OCI-LY7 (cell line): ENCODE measurements around the gene SPIN4. TPM values are rescaled to one million over a fixed set of nuclear protein-coding genes. Genes with fewer than 3 reads are reported as not detected.

Experiments used
- Bru-seq: library from RNA; stranded (reverse); fragments of 400-500 nt; gene quantifications from one replicate; lab custom pipeline; 2021; lab: Mats Ljungman, UMichigan
- BruChase-seq, 2 experiments: library from RNA; stranded (reverse); fragments of 400-500 nt; gene quantifications; one replicate each; lab custom pipeline; 2021; lab: Mats Ljungman, UMichigan
- BruUV-seq: library from RNA; stranded (reverse); fragments of 400-500 nt; replicated peaks from 2 replicates; lab custom pipeline; 2021; lab: Mats Ljungman, UMichigan
- CTCF ChIA-PET: fragments of 300-600 bp; sonication (Branson Sonifier 250); formaldehyde crosslinking; loops from one replicate; lab custom pipeline; 2022; ENCODE audit warnings: antibody characterized with exemption; ENCODE audit not compliant: unreplicated experiment; lab: Charles Lee
- POLR2A ChIA-PET: fragments of 300-600 bp; sonication (Branson Sonifier 250); formaldehyde crosslinking; loops from one replicate; lab custom pipeline; 2022; ENCODE audit warnings: antibody characterized with exemption; lab: Charles Lee
- DNase-seq: peaks from one replicate; pipeline ENCODE4 v3.0.0-alpha.2; 2015; ENCODE audit warnings: low spot score
- H2AFZ ChIP-seq: fragments of 200-600 bp; sonication (generic), shearing (Covaris generic); 2 replicates; pipeline ENCODE4 v1.6.1; 2014; ENCODE audit warnings: mild to moderate bottlenecking, antibody characterized with exemption, low read length, moderate library complexity
- H3K27ac ChIP-seq: fragments of 200-600 bp; sonication (generic); 2 replicates; pipeline ENCODE4 v1.5.1; 2014; ENCODE audit warnings: mixed run types, low read depth, mild to moderate bottlenecking, moderate library complexity, low read length, inconsistent platforms; ENCODE audit not compliant: poor library complexity, severe bottlenecking
- H3K36me3 ChIP-seq: fragments of 200-600 bp; sonication (generic); 2 replicates; pipeline ENCODE4 v1.6.1; 2014; ENCODE audit warnings: mild to moderate bottlenecking, antibody characterized with exemption, low read length, moderate library complexity, mixed read lengths; ENCODE audit not compliant: insufficient read depth
- H3K4me1 ChIP-seq: fragments of 200-600 bp; sonication (generic); 2 replicates; pipeline ENCODE4 v1.5.1; 2014; ENCODE audit warnings: mild to moderate bottlenecking, low read length; ENCODE audit not compliant: insufficient read depth, poor library complexity, severe bottlenecking
- H3K4me2 ChIP-seq: fragments of 200-600 bp; sonication (generic); 2 replicates; pipeline ENCODE4 v1.6.1; 2014; ENCODE audit warnings: mild to moderate bottlenecking, low read length
- H3K4me3 ChIP-seq: fragments of 200-600 bp; sonication (generic); 2 replicates; pipeline ENCODE4 v1.5.1; 2014; ENCODE audit warnings: mild to moderate bottlenecking, low read depth, low read length; ENCODE audit not compliant: poor library complexity, severe bottlenecking
- H3K79me2 ChIP-seq: fragments of 200-600 bp; sonication (generic); 2 replicates; pipeline ENCODE4 v1.6.1; 2016; ENCODE audit warnings: low read depth, mild to moderate bottlenecking, low read length, moderate library complexity, mixed read lengths; ENCODE audit not compliant: insufficient read depth
- H3K9me2 ChIP-seq: fragments of 200-600 bp; sonication (generic); 2 replicates; pipeline ENCODE4 v1.6.1; 2016; ENCODE audit warnings: mild to moderate bottlenecking, low read length, mixed read lengths; ENCODE audit not compliant: insufficient read depth
- H3K9me3 ChIP-seq: fragments of 200-600 bp; sonication (generic); 2 replicates; pipeline ENCODE4 v1.6.1; 2014; ENCODE audit warnings: mild to moderate bottlenecking, mixed run types, low read length, mixed read lengths
- H4K20me1 ChIP-seq: fragments of 200-600 bp; sonication (generic); 2 replicates; pipeline ENCODE4 v1.6.1; 2014; ENCODE audit warnings: mild to moderate bottlenecking, antibody characterized with exemption, low read length, moderate library complexity, mixed read lengths; ENCODE audit not compliant: insufficient read depth
- EZH2phosphoT487 ChIP-seq: fragments of 200-600 bp; sonication (generic); IDR thresholded peaks from 2 replicates; pipeline ENCODE4 v1.6.1; 2018; ENCODE audit warnings: low read depth, borderline replicate concordance, mild to moderate bottlenecking, mixed run types, antibody characterized with exemption, low read length, moderate library complexity, mixed read lengths
- intact Hi-C: fragments of 100-400 bp; cut with micrococcal nuclease; formaldehyde crosslinking; loops from one replicate; pipeline ENCODE4 v1.10.0; 2022; ENCODE audit not compliant: unreplicated experiment
- long read RNA-seq: library from polyadenylated mRNA; stranded (forward); transcript quantifications from one replicate; pipeline ENCODE4 v2.0.0, GENCODE V29; 2022
- total RNA-seq, 2 experiments: library from RNA; depleted of rRNA in 1 of 2; stranded (reverse); fragments of >200 nt in 1 of 2; shearing (Covaris generic) in 1 of 2; gene quantifications; 2 replicates each; pipeline ENCODE4 v1.2.3, GENCODE V29; 2014 to 2022
- TF ChIP-seq, protein P1 (sequence below): fragments of 200-600 bp; sonication (generic); conservative IDR thresholded peaks from 2 replicates; pipeline ENCODE4 v1.5.1; 2014; ENCODE audit warnings: mild to moderate bottlenecking, antibody characterized with exemption, low read length, moderate library complexity, mixed read lengths

The SPIN4 gene
- 9.6 and 10.5 TPM in 2 replicates for total RNA-seq (2014; rRNA removed; shearing (Covaris generic))
- total RNA-seq (2022), result 17.2 and 23.0 TPM in 2 replicates
- Bru-seq, nascent RNA, result percentile 84 among the genes with signal in this experiment
- BruChase-seq, experiment 1, labeled RNA remaining after a 6-hour chase, result percentile 96 among the genes with signal in this experiment
- percentile 98 among the genes with signal in this experiment for BruChase-seq, experiment 2, labeled RNA remaining after a 2-hour chase
- long read RNA-seq, full-length matches to known transcripts, result 23 of 23 reads
- long read RNA-seq, partial matches to known transcripts, result 0 of 23 reads
- long read RNA-seq, other reads (novel, unspliced or antisense), result 0 of 23 reads

DNA sequence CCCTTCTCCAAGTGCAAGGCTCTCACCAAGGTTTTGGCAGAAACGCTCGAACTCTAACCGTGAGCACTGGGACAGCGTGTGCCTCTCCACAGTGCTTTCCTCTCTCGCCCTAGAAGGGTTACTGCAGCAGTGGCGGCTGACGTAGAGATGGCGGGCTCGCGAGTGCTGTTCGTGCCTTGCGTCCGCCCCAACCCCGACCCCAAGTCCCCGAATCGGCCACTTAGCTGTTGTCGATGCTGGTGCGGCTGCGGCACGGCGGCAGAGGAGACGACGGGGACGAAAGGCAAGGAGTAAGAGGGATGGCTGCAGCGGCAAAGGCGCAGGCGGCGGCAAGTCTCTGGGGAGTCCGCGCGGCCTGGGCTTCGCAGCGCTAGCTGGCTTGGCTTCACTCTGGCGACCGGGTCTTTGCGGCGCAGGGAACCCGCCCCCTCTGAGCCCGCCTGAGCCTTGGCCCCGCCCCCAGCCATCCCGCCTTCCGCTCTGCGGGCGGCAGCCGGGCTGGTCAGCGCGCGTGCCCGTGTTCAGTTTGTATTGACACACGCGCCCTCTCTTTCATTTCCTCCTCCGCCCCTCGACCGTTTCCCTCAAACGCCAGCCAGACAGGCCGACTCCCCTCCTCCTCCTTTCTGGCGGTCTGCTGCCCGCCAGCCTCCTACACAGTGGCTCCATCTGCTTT is at the start of gene SPIN4:
SPIN4 (minus strand) TSS at position 392 of the 676 bp plus-strand sequence. CDS start 513 bp downstream, outside the sequence.
- peak within 1 kb of the TSS; percentile 86 for H3K27ac ChIP-seq
- BruUV-seq, result no TSS peak
- H2AFZ ChIP-seq, result peak within 1 kb of the TSS; percentile 64; the same call in 1 of the 2 replicates
- peak within 1 kb of the TSS; percentile 90 for H3K4me3 ChIP-seq
- no peaks in the 10 kb centered on the region for H3K9me2 ChIP-seq
- peaks cover 4% of the 10 kb centered on the region for H3K4me1 ChIP-seq
- TF ChIP-seq, protein P1, sequence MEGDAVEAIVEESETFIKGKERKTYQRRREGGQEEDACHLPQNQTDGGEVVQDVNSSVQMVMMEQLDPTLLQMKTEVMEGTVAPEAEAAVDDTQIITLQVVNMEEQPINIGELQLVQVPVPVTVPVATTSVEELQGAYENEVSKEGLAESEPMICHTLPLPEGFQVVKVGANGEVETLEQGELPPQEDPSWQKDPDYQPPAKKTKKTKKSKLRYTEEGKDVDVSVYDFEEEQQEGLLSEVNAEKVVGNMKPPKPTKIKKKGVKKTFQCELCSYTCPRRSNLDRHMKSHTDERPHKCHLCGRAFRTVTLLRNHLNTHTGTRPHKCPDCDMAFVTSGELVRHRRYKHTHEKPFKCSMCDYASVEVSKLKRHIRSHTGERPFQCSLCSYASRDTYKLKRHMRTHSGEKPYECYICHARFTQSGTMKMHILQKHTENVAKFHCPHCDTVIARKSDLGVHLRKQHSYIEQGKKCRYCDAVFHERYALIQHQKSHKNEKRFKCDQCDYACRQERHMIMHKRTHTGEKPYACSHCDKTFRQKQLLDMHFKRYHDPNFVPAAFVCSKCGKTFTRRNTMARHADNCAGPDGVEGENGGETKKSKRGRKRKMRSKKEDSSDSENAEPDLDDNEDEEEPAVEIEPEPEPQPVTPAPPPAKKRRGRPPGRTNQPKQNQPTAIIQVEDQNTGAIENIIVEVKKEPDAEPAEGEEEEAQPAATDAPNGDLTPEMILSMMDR, result no peak
- no peak for TF ChIP-seq EZH2phosphoT487
- H3K36me3 ChIP-seq, result peaks cover 5% of the 10 kb centered on the region; the same call in 1 of the 2 replicates
- peaks cover 41% of the 10 kb centered on the region for H3K79me2 ChIP-seq
- intact Hi-C loops, result loop anchor here (5.0 kb wide), 2 partner anchors 406 to 856 kb away; partner anchors contain the start of gene AMER1
- H3K4me2 ChIP-seq, result peak within 1 kb of the TSS; percentile 73
- DNase-seq, result peak; percentile 87
- POLR2A ChIA-PET, result interaction anchor here (0.6 kb wide), 1 partner anchor 355 kb away, joined by 3 read pairs; no protein-coding TSS in a partner anchor
- no peaks in the 10 kb centered on the region for H3K9me3 ChIP-seq
- CTCF ChIA-PET, result interaction anchor here (0.6 to 1.0 kb wide), 2 partner anchors 76 to 434 kb away, joined by 3 to 4 read pairs; no protein-coding TSS in a partner anchor
- no peaks in the 10 kb centered on the region for H4K20me1 ChIP-seq

GRCh38 chrX:63400340-63400739 is 49.2 kb upstream of the SPIN4 start:
- Histone ChIP-seq H3K9me3 (no peaks in the 10 kb centered on the region), H3K27ac (no peak overlapping the region), H3K4me3 (no peak overlapping the region), H3K9me2 (no peaks in the 10 kb centered on the region), H4K20me1 (no peaks in the 10 kb centered on the region), H3K79me2 (no peaks in the 10 kb centered on the region), H3K4me1 (no peaks in the 10 kb centered on the region), H2AFZ (no peak overlapping the region), H3K4me2 (no peak overlapping the region), H3K36me3 (no peaks in the 10 kb centered on the region)
- BruUV-seq, result no TSS peak
- DNase-seq, result no peak
- TF ChIP-seq, protein P1, result no peak
- no peak for TF ChIP-seq EZH2phosphoT487
- intact Hi-C loops, result no loop called here
- POLR2A ChIA-PET, result no interaction called here
- CTCF ChIA-PET, result no interaction called here
